ENCODE results near the gene ABHD2.

ABHD2 gene

DNA sequence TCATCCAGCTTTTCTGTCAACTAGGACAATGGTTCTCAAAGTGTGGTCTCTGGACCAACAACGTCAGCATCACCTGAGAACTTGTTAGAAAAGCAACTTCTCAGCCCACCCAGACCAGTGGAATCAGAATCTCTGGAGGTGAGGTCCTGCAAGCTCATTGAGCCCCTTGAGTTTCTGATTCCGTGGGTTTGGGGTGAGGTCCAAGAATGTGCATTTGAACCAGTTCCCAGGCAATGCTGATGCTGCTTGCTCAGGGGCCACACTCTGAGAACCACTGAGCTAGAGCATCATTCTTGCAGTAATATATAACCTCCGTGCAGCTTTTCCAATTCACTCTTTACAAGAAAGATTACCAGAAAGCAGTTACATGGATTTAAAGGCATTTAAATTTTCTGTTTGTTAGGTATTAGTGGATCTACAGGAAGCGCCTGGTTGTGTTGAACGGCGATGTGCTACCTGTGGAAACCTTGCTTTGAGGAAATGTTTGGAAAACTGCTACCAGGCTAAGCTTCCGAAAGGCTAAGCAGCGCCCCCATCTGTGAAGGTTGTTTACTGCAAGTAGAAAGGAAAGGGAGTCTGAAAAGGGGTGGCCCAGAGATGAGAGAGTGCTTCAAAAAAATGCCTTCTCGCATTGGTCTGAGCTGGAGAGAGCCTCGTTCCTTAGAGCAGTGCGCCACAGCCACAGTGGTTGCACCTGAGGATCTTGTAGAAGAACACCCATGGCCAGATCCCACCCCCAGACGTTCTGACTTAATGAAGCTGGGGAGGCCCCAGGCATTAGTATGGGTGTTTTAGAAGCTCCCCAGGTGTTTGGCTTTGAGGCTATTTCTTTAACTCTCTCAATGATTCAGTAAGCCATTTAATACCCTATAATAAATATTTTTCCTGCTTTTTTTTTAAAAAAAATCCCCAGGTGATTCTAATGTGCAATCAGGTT, 83.1 kb downstream of the ABHD2 start:
- peak; percentile 53 to 57 for DNase-seq

GRCh38 chr15:89172921-89173320, 84.7 kb downstream of the ABHD2 start:
- DNase-seq: no peak

GRCh38 chr15:89174476-89174875, 86.2 kb downstream of the ABHD2 start:
- no peak for DNase-seq

DNA sequence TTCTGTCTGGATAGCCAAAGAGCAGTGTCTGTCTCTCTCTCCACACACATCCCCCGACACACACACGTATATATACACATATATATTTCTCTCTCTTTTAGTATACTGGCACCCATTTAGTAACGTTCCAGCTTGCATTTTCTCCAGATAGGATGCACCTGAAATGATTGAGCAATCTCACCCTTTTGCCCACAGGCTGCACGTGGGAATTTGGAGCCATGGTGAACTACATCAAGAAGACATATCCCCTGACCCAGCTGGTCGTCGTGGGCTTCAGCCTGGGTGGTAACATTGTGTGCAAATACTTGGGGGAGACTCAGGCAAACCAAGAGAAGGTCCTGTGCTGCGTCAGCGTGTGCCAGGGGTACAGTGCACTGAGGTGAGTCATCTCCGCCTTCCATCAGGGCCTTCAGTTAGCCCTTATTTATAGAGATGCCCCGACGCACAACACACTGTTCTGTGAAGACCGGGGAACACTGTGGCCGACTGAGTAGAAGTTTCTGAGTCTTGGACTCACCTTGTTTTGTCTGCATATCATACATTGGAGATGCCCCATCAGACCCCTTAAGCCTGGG, 87.4 kb downstream of the ABHD2 start:
- DNase-seq: no peak

GRCh38 chr15:89177116-89177515, 88.9 kb downstream of the ABHD2 start:
- DNase-seq: no peak

DNA sequence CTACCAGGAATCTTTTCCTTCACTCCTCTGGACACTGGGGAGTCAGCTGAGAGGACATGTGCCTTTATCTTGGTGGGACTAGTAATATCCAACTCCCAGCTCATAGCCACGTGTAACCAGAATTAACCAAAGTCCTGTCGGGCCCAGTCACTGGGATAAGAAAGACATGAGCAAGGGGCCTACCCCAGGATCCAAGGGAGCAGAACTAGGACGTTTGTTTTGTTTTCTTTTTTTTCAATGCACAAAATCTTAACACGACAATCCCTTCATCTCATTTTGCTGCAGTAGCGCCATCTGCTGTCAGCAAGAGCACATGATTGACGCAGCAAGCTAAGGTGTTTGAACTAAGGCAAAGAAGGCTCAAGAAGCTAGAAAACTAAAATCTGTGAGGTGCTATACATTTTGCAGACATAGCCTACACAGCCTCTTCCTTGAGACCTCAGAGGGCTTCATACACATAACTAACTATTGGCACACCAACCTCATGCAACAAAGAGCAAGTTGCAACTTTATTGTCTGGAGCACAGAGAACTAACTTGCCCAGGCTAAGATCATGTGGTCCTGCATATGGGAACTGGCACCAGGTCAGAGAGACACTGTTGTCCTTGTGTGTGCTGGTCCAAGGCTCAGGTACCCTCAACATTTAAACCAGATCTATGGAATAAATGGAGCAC, 89.5 kb downstream of the ABHD2 start:
- DNase-seq: peak; percentile 49 to 64

DNA sequence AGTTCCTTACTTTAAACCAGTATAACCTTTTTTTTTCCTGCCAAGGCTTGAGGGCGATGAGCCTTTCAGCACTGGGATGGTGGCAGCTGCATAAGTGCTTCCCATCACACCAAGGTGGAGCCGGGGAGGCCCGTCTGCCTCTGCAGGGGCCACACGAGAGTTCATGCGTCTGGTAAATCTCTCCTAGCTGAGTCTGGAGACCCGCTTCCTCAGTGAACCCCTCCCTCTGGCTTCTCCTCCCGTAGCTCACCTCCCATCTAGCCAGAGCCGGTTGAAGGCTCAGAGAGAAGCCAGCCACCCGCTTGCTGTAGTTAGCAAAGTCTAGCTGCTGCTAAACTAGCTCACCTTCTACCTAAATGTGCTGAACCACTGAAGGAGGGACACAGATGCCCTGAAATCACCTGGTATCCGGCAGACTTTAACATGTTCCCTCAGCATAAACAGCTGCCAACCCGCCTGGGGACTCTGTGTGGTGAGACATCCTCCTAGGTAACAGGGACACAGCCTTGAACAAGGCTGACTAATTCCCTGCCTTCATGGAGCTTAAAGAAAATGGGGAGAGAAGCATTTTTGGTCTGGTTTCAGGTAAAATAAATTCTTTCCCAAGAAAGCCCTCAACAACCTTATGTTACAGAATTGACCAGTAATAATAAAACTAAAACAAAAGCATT, 90.2 kb downstream of the ABHD2 start:
- DNase-seq: no peak

- DNase-seq: no peak
These were observed 92.0 kb downstream of the ABHD2 start for GRCh38 chr15:89179966-89180875.

- DNase-seq: no peak
These were observed 96.1 kb downstream of the ABHD2 start for GRCh38 chr15:89184357-89184756.

DNA sequence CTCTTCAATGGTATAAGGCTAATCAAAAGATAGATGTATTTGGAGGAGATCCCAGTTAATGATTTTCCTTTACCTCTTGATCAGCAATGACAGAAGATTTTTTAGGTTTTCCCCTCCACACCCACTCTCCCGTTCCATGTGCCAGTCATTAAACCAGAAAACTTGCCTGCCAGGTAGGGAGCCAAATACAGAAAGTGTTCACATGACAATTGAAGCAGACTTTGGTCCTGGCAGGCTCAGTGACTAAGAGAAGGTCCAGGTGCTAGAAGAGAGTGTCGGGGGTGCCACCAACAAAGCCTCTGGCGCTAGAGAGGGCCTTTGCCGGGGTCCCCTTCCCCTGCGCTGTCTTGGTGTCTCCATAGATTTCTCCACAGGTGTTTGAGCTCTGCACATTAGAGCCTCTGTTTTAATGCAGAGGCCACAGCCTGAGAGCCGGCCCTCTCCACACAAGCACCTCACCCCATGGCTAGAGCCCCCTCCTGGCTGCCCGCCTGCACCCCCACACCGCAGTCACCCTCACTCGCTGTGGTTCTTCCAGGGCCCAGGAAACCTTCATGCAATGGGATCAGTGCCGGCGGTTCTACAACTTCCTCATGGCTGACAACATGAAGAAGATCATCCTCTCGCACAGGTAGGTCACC, 96.8 kb downstream of the ABHD2 start:
- DNase-seq: no peak

DNA sequence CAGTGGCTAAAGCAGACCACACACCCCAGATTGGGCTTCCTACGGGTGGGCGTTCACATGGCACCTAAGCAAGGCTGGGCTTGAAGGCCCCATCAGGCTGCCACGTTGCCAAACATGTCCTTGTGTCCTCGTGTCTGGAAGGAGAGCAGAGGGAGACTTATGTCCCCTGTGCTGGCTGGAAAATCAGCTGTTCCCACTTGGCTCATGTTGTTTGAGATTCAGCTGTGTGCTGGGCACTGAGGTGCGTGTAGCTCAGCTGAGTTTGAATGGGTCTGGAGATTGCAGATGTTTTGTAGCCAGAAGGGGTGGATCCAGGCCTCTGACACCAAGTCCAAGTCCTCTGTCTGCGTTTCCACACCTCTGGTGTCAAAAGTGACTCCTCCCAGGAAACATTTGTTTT, 98.5 kb downstream of the ABHD2 start:
- no peak for DNase-seq

DNA sequence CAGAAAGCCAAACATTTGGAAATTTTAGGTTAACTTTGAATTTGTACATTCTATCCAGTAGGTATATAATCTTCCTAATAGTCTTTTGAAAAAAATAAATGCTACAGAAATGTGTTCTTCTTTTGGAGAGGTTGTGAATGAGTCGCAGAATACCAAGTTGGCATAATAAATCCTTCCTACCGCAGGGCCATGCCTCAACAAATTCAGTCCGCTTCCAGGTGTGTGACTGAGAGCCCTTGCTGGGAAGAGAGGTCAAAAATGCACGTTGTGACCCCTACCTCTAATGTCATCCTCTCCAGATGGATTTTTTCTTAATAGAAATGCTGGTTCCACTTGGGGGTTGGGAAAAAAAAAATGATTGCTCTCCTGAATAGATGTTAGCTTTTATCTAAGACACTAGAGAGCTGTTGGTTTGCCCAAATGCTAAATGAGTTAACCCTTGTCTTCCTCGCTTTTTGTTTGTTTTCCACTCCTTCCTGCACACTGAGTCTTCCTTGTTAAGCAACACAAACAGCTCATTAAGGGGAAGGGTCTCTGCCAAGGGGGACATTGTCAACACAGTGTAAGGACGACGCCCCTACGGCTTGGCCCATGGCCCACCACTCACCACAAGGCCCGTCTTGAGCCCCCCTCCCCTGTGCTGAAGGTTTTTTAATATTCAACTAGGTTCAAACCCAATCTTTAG, 99.2 kb downstream of the ABHD2 start:
- DNase-seq: no peak

DNA sequence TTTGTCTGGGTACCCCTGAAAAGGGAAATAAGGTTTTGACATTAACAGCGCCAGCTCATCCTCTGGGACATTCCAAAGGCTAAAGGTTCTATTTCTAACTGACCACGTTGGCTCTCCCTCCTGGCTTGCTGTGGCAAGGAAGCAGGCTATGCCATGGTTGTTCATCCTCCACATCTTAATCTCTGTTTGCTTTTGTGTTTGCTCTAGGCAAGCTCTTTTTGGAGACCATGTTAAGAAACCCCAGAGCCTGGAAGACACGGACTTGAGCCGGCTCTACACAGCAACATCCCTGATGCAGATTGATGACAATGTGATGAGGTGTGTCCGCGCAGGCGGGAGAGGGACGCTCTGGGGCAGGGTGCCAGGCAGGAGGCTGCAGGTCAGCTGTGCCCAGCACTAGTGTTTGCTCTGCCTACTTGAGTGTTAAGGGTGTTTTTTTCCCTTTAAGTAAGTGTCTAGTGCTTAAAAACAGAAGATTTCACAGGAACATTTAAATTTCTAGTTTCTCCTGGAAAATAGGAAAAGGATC, 99.8 kb downstream of the ABHD2 start:
- DNase-seq: no peak

DNA sequence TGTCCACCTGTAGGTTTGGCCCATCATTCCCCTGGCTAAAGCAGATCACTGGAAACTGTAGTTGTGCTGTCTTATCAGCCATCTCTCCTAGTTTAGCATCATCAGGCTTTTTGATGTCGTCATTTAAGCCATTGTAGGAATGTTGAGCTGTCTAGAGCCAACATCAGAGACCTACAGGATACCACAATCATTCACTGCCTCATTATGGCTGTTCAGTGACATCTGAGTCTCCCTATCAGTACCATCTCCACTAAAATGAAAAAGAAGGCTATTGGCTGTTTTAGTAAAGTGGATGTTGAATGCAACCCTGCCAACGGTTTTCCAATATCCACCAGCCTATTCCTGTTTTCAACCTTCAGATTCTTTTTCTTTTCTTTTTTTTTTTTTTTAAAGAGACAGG, 103.9 kb downstream of the ABHD2 start:
- no peak for DNase-seq

- no peak for DNase-seq
These were observed 104.5 kb downstream of the ABHD2 start for GRCh38 chr15:89192766-89193165.

GRCh38 chr15:89194608-89195007, 106.4 kb downstream of the ABHD2 start:
- DNase-seq: no peak

- DNase-seq: no peak
These were observed 107.6 kb downstream of the ABHD2 start for GRCh38 chr15:89195836-89196235.

DNA sequence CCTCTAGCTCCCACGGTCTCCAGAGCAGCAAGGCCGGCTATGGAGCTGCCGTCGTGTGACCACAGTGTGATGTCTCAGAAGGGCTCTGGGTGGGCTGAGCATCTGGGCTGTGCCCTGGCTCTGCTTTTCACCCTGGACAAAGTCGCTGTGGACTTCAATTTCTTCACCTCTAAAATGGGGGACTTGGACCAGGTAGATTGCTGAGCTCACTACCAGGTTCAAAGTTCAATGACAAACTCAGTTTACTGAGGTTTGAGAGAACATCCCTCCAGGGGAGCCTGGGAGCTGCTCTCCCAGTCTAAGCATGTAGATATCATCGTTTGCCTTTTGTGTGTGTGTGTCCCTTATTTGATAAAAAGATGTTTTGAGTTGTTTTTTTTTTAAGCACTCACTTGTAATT, 108.0 kb downstream of the ABHD2 start:
- DNase-seq: no peak

DNA sequence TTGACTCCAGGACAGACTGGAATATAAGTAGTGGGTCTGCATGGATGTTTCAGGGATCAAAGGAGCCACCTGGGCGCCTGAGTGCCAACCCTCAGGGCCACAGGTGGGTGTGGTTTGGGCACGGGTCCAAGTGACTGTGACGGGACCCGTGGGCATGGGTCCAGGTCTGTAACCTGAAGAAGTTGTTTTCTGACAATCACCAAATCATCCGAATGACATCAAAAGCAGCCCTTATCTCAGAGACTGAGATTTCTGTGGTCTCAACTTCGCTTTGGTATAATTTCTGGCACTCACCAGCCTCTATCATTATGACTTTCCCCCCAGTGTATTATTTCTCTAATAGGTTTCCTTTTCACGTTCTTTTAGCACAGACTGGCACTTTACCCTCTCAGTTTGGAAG, 108.7 kb downstream of the ABHD2 start:
- DNase-seq: no peak

- DNase-seq: no peak
These were observed 109.3 kb downstream of the ABHD2 start for GRCh38 chr15:89197503-89197971.

DNA sequence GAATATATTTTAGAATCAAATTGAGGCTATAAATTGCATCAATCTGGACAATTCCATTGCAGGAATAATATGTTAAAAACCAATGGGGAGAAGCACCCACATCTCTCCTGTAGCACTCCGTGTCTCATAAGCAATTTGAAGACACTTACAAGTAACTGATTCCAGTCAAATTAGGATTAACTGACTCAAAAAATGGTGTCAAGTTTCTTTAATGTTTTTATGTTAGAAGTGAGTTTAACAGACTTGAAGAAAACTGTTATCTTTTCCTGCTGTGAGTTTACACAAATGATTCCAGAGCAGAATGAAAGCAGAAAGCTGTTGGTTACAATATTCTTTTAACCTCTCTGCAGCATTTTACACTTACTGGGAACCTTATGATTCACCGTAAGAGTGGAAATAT, 109.9 kb downstream of the ABHD2 start:
- DNase-seq: no peak

Data from NCI-H524 (cell line).